ENCODE data around the gene SPATA2L.
"Not testable (repeated sequence)": the region's sequence is repeated elsewhere in the genome, so short reads cannot be mapped to it uniquely, and the experiment has no call there.

SPATA2L gene

GRCh38 chr16:89709166-89709565 lies 7.7 kb upstream of the SPATA2L start:
- DNase-seq (ENCODE audit: extremely low read depth in 1 of 2, low read depth in 1 of 2), result no peak

GRCh38 chr16:89708481-89708931 lies 7.0 kb upstream of the SPATA2L start:
- no peak for DNase-seq (ENCODE audit: extremely low read depth in 1 of 2, low read depth in 1 of 2)

- no peak for DNase-seq (ENCODE audit: extremely low read depth in 1 of 2, low read depth in 1 of 2)
Observed at GRCh38 chr16:89707695-89708094, 6.2 kb upstream of the SPATA2L start.

- DNase-seq (ENCODE audit: extremely low read depth in 1 of 2, low read depth in 1 of 2), result no peak
Observed at GRCh38 chr16:89706518-89707260, 5.2 kb upstream of the SPATA2L start.

- DNase-seq (ENCODE audit: extremely low read depth in 1 of 2, low read depth in 1 of 2), result no peak
Observed at GRCh38 chr16:89705006-89705405, 3.5 kb upstream of the SPATA2L start.

- DNase-seq (ENCODE audit: extremely low read depth in 1 of 2, low read depth in 1 of 2), result no peak
Observed at GRCh38 chr16:89704281-89704680, 2.8 kb upstream of the SPATA2L start.

- no peak for DNase-seq (ENCODE audit: extremely low read depth in 1 of 2, low read depth in 1 of 2)
Observed at GRCh38 chr16:89700649-89701424, 668 bp downstream of the SPATA2L start.

GRCh38 chr16:89700100-89700648 lies 1.3 kb downstream of the SPATA2L start:
- DNase-seq (ENCODE audit: extremely low read depth in 1 of 2, low read depth in 1 of 2), result peak; percentile 89 to 97

- DNase-seq (ENCODE audit: extremely low read depth in 1 of 2, low read depth in 1 of 2), result not testable (repeated sequence)
Observed at GRCh38 chr16:89699629-89700099, 1.8 kb downstream of the SPATA2L start.

GRCh38 chr16:89698717-89699116 lies 2.8 kb downstream of the SPATA2L start:
- DNase-seq (ENCODE audit: extremely low read depth in 1 of 2, low read depth in 1 of 2), result not testable (repeated sequence)

GRCh38 chr16:89697616-89698331 lies 3.7 kb downstream of the SPATA2L start:
- DNase-seq (ENCODE audit: extremely low read depth in 1 of 2, low read depth in 1 of 2), result no peak

GRCh38 chr16:89697161-89697615 lies 4.3 kb downstream of the SPATA2L start:
- DNase-seq (ENCODE audit: extremely low read depth in 1 of 2, low read depth in 1 of 2), result no peak

- no peak for DNase-seq (ENCODE audit: extremely low read depth in 1 of 2, low read depth in 1 of 2)
Observed at GRCh38 chr16:89696670-89697128, 4.8 kb downstream of the SPATA2L start.

GRCh38 chr16:89695875-89696669 lies 5.4 kb downstream of the SPATA2L start:
- no peak for DNase-seq (ENCODE audit: extremely low read depth in 1 of 2, low read depth in 1 of 2)

GRCh38 chr16:89695086-89695874 lies 6.2 kb downstream of the SPATA2L start:
- DNase-seq (ENCODE audit: extremely low read depth in 1 of 2, low read depth in 1 of 2), result no peak

- not testable (repeated sequence) for DNase-seq (ENCODE audit: extremely low read depth in 1 of 2, low read depth in 1 of 2)
Observed at GRCh38 chr16:89694784-89695085, 6.8 kb downstream of the SPATA2L start.

GRCh38 chr16:89693931-89694783 lies 7.3 kb downstream of the SPATA2L start:
- no peak for DNase-seq (ENCODE audit: extremely low read depth in 1 of 2, low read depth in 1 of 2)

GRCh38 chr16:89693289-89693731 lies 8.2 kb downstream of the SPATA2L start:
- DNase-seq (ENCODE audit: extremely low read depth in 1 of 2, low read depth in 1 of 2), result no peak
